Bronchial epithelial cell (primary cell): Measurements from ENCODE around the gene ZKSCAN3. TPM values are rescaled to one million over a fixed set of nuclear protein-coding genes. Genes with fewer than 3 reads are reported as not detected.
A peak's percentile ranks its signal among the peaks of the same experiment; 100 is the strongest.

Experiments
- DNase-seq: peaks from one replicate; pipeline ENCODE4 v3.0.0-alpha.2; 2010; ENCODE audit warnings: low read depth
- FAIRE-seq: peaks from 2 replicates; lab custom pipeline; 2011; peaks lifted over from hg19 to GRCh38; lab: Jason Lieb, UNC
- H3K27me3 ChIP-seq: 2 replicates; pipeline ENCODE4 v1.5.1; 2011; ENCODE audit warnings: low read length; ENCODE audit not compliant: control insufficient read depth, insufficient read depth
- H3K36me3 ChIP-seq: 2 replicates; pipeline ENCODE4 v1.5.1; 2011; ENCODE audit warnings: low read length; ENCODE audit not compliant: control insufficient read depth, insufficient read depth
- H3K4me3 ChIP-seq: 2 replicates; pipeline ENCODE4 v1.5.1; 2011; ENCODE audit warnings: mild to moderate bottlenecking, low read depth, low read length, control low read depth
- CTCF ChIP-seq: IDR thresholded peaks from 2 replicates; pipeline ENCODE4 v1.5.1; 2011; ENCODE audit warnings: mild to moderate bottlenecking, moderate library complexity, low read length, control low read depth, inconsistent platforms; ENCODE audit not compliant: insufficient read depth, severe bottlenecking
- total RNA-seq: library from RNA; depleted of rRNA; stranded (reverse); fragments of >200 nt; gene quantifications from 2 replicates; pipeline ENCODE4 v1.2.1, GENCODE V29; 2014

ZKSCAN3 gene
- total RNA-seq, 1 donor from 2014 or later, result 3.2 TPM

GRCh38 chr6:28322661-28323060 lies 27.1 kb upstream of the ZKSCAN3 start:
- no peak for TF ChIP-seq CTCF
- no peak overlapping the region for H3K4me3 ChIP-seq
- DNase-seq, result peak; percentile 8
- peaks cover 4% of the 10 kb centered on the region for H3K36me3 ChIP-seq
- H3K27me3 ChIP-seq, result no peaks in the 10 kb centered on the region
- no peak for FAIRE-seq

GRCh38 chr6:28323813-28324424 lies 25.8 kb upstream of the ZKSCAN3 start:
- TF ChIP-seq CTCF, result no peak
- H3K27me3 ChIP-seq, result no peaks in the 10 kb centered on the region
- FAIRE-seq (no peak), DNase-seq (no peak)
- H3K36me3 ChIP-seq, result peaks cover 4% of the 10 kb centered on the region
- no peak overlapping the region for H3K4me3 ChIP-seq

- Histone ChIP-seq H3K27me3 (no peaks in the 10 kb centered on the region), H3K36me3 (peaks cover 4% of the 10 kb centered on the region), H3K4me3 (no peak overlapping the region)
- FAIRE-seq, result no peak
- TF ChIP-seq CTCF, result no peak
- no peak for DNase-seq
Observed at GRCh38 chr6:28326371-28326948, 23.3 kb upstream of the ZKSCAN3 start.

- TF ChIP-seq CTCF, result no peak
- DNase-seq (no peak), FAIRE-seq (no peak)
- Histone ChIP-seq H3K36me3 (peaks cover 4% of the 10 kb centered on the region), H3K27me3 (no peaks in the 10 kb centered on the region), H3K4me3 (no peak overlapping the region)
Observed at GRCh38 chr6:28330041-28330440, 19.7 kb upstream of the ZKSCAN3 start.

GRCh38 chr6:28333047-28333446 lies 16.7 kb upstream of the ZKSCAN3 start:
- TF ChIP-seq CTCF, result no peak
- H3K36me3 ChIP-seq, result no peaks in the 10 kb centered on the region
- FAIRE-seq (no peak), DNase-seq (no peak)
- no peak overlapping the region for H3K4me3 ChIP-seq
- H3K27me3 ChIP-seq, result no peaks in the 10 kb centered on the region
